ENCODE measurements around the gene PRDM16.

Gene PRDM16

DNA sequence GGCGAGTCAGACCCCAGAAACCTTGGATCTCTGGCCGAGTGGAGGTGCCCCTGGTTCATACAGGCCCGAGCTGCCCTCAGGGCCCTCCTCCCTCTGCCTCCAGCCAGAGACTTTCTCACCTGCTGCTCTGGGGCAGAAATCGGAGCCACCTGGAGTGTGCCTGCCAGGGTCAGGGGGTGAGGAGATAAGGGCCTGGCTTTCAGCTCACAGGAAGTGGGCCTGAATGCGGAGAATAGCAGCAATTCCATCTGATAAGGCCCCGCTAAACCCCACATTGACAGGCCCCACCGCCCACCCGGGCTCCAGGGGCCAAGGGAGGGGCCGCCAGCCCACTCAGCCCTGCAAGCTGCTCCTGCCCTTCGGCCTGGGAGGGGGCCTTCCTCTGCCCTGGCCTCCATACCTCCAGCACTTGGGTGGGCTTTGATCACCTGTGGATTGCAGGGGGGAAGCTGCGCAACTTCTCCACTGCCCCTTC lies 261.8 kb downstream of the PRDM16 start:
- no peak for TF ChIP-seq POLR2A (IDR thresholded peaks at IDR 0.05; ENCODE audit: extremely low read depth, insufficient read length)
- TF ChIP-seq, protein P1, sequence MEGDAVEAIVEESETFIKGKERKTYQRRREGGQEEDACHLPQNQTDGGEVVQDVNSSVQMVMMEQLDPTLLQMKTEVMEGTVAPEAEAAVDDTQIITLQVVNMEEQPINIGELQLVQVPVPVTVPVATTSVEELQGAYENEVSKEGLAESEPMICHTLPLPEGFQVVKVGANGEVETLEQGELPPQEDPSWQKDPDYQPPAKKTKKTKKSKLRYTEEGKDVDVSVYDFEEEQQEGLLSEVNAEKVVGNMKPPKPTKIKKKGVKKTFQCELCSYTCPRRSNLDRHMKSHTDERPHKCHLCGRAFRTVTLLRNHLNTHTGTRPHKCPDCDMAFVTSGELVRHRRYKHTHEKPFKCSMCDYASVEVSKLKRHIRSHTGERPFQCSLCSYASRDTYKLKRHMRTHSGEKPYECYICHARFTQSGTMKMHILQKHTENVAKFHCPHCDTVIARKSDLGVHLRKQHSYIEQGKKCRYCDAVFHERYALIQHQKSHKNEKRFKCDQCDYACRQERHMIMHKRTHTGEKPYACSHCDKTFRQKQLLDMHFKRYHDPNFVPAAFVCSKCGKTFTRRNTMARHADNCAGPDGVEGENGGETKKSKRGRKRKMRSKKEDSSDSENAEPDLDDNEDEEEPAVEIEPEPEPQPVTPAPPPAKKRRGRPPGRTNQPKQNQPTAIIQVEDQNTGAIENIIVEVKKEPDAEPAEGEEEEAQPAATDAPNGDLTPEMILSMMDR (IDR thresholded peaks at IDR 0.05; ENCODE audit: low read depth, low read length): no peak
- TF ChIP-seq MYC (IDR thresholded peaks at IDR 0.05; ENCODE audit: low read depth, low read length): no peak
- TF ChIP-seq, protein P2, sequence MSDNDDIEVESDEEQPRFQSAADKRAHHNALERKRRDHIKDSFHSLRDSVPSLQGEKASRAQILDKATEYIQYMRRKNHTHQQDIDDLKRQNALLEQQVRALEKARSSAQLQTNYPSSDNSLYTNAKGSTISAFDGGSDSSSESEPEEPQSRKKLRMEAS (IDR thresholded peaks at IDR 0.05; ENCODE audit: low read depth, low read length): no peak
- no peak overlapping the region for H3K4me3 ChIP-seq (ENCODE audit: low read depth, low read length)
- no peak for DNase-seq (ENCODE audit: low read depth)

- DNase-seq (ENCODE audit: low read depth): no peak
- H3K4me3 ChIP-seq (ENCODE audit: low read depth, low read length): no peak overlapping the region
- TF ChIP-seq POLR2A (IDR thresholded peaks at IDR 0.05; ENCODE audit: extremely low read depth, insufficient read length): no peak
Observed at GRCh38 chr1:3331564-3331963, 262.6 kb downstream of the PRDM16 start.

DNA sequence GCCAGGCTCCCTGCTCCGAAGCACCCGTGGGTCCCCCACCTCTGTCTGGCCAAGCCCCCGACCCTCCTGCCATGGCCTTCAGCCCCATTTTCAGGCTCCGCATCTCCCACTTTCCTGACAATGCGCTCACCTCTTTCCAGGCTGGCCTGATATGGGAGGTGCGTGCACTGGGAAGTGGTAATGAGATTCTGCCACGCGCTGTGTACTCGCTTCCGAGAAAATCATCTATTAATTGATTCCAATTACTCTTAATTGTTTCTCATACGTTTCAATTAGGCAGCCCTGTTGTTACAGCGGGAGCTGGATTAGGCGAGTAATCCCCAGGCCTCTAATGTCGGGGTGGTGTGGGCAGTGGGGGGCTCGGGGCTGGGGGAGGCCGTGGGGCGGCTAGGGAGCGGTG lies 263.0 kb downstream of the PRDM16 start:
- DNase-seq (ENCODE audit: low read depth): no peak
- TF ChIP-seq POLR2A (IDR thresholded peaks at IDR 0.05; ENCODE audit: extremely low read depth, insufficient read length) (no peak), MYC (IDR thresholded peaks at IDR 0.05; ENCODE audit: low read depth, low read length) (no peak)
- TF ChIP-seq, protein P1 (IDR thresholded peaks at IDR 0.05; ENCODE audit: low read depth, low read length): no peak
- TF ChIP-seq, protein P2 (IDR thresholded peaks at IDR 0.05; ENCODE audit: low read depth, low read length): no peak
- H3K4me3 ChIP-seq (ENCODE audit: low read depth, low read length): no peak overlapping the region

DNA sequence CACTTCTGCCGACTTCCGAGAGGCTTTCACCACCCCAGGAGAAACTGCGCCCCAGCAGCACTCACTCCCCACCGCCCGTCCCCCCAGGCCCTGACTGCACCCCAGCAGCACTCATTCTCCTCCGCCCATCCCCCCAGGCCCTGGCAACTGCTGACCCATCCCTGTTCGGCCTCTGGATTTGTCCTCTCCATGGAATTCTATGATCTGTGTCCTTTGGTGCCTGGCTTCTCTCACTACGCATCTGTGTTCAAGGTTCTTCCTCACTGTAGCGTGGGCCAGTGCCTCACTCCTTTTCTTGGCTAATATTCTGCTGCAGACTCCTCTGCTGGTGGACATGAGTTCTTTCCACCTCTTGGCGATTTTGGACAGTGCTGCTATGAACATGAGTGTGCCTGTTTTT lies 263.7 kb downstream of the PRDM16 start:
- H3K4me3 ChIP-seq (ENCODE audit: low read depth, low read length): no peak overlapping the region
- DNase-seq (ENCODE audit: low read depth): no peak
- TF ChIP-seq, protein P2 (IDR thresholded peaks at IDR 0.05; ENCODE audit: low read depth, low read length): no peak
- TF ChIP-seq, protein P1 (IDR thresholded peaks at IDR 0.05; ENCODE audit: low read depth, low read length): no peak
- TF ChIP-seq POLR2A (IDR thresholded peaks at IDR 0.05; ENCODE audit: extremely low read depth, insufficient read length) (no peak), MYC (IDR thresholded peaks at IDR 0.05; ENCODE audit: low read depth, low read length) (no peak)

- H3K4me3 ChIP-seq (ENCODE audit: low read depth, low read length): no peak overlapping the region
- no peak for DNase-seq (ENCODE audit: low read depth)
- TF ChIP-seq, protein P2 (IDR thresholded peaks at IDR 0.05; ENCODE audit: low read depth, low read length): no peak
- TF ChIP-seq POLR2A (IDR thresholded peaks at IDR 0.05; ENCODE audit: extremely low read depth, insufficient read length): no peak
- no peak for TF ChIP-seq MYC (IDR thresholded peaks at IDR 0.05; ENCODE audit: low read depth, low read length)
- TF ChIP-seq, protein P1 (IDR thresholded peaks at IDR 0.05; ENCODE audit: low read depth, low read length): no peak
Observed at GRCh38 chr1:3333903-3334302, 264.9 kb downstream of the PRDM16 start.

- no peak for TF ChIP-seq MYC (IDR thresholded peaks at IDR 0.05; ENCODE audit: low read depth, low read length)
- no peak for TF ChIP-seq POLR2A (IDR thresholded peaks at IDR 0.05; ENCODE audit: extremely low read depth, insufficient read length)
- TF ChIP-seq, protein P1 (IDR thresholded peaks at IDR 0.05; ENCODE audit: low read depth, low read length): no peak
- TF ChIP-seq, protein P2 (IDR thresholded peaks at IDR 0.05; ENCODE audit: low read depth, low read length): no peak
- no peak overlapping the region for H3K4me3 ChIP-seq (ENCODE audit: low read depth, low read length)
- DNase-seq (ENCODE audit: low read depth): no peak
Observed at GRCh38 chr1:3334366-3334765, 265.4 kb downstream of the PRDM16 start.
